Liver (tissue), 9 donors: ENCODE measurements around the gene ISCA2. TPM values are rescaled to one million over a fixed set of nuclear protein-coding genes. Genes with fewer than 3 reads are reported as not detected.

Experiments used
- DNase-seq: peaks from one replicate; pipeline ENCODE4 v3.0.0-alpha.2; 2017; ENCODE audit warnings: low spot score
- H3K27ac ChIP-seq, 2 donors: one replicate each; pipeline ENCODE4 v1.7.0; 2013; ENCODE audit warnings: inconsistent platforms in 2 of 2, low read length in 2 of 2, control low read depth in 1 of 2, low read depth in 1 of 2, mild to moderate bottlenecking in 1 of 2
- H3K27me3 ChIP-seq, 4 donors: one replicate each; pipeline versions ENCODE4 v1.6.1 to v1.7.0; 2013; ENCODE audit warnings: low read length in 3 of 4, inconsistent platforms in 1 of 4, mild to moderate bottlenecking in 1 of 4, moderate library complexity in 1 of 4; ENCODE audit not compliant: control insufficient read depth in 4 of 4, insufficient read depth in 4 of 4
- H3K36me3 ChIP-seq, 4 donors: one replicate each; pipeline versions ENCODE4 v1.6.1 to v1.7.0; 2013; ENCODE audit warnings: low read length in 3 of 4, mild to moderate bottlenecking in 3 of 4, low read depth in 1 of 4, moderate library complexity in 1 of 4; ENCODE audit not compliant: control insufficient read depth in 4 of 4, insufficient read depth in 3 of 4
- H3K4me1 ChIP-seq, 4 donors: one replicate each; pipeline versions ENCODE4 v1.6.1 to v1.7.0; 2013; ENCODE audit warnings: low read length in 3 of 4, mild to moderate bottlenecking in 3 of 4, moderate library complexity in 1 of 4; ENCODE audit not compliant: control insufficient read depth in 4 of 4, insufficient read depth in 4 of 4
- H3K4me3 ChIP-seq, 3 donors: one replicate each; pipeline versions ENCODE4 v1.6.1 to v1.7.0; 2013; ENCODE audit warnings: low read length in 3 of 3, control low read depth in 1 of 3, low read depth in 1 of 3, mild to moderate bottlenecking in 1 of 3
- H3K9ac ChIP-seq, 2 donors: one replicate each; pipeline ENCODE4 v1.7.0; 2013; ENCODE audit warnings: low read length in 2 of 2, mild to moderate bottlenecking in 2 of 2, moderate library complexity in 2 of 2, control low read depth in 1 of 2, low read depth in 1 of 2
- H3K9me3 ChIP-seq, 4 donors: one replicate each; pipeline versions ENCODE4 v1.6.1 to v1.7.0; 2013; ENCODE audit warnings: low read length in 3 of 4; ENCODE audit not compliant: control insufficient read depth in 4 of 4
- ATF3 ChIP-seq: IDR thresholded peaks from 2 replicates; pipeline ENCODE4 v1.6.1; 2016; ENCODE audit warnings: antibody characterized with exemption
- FOXA1 ChIP-seq: IDR thresholded peaks from 2 replicates; pipeline ENCODE4 v1.6.1; 2016; ENCODE audit warnings: antibody characterized with exemption
- HNF4A ChIP-seq, 2 donors: conservative IDR thresholded peaks; 2 replicates each; pipeline ENCODE4 v1.6.1; 2016; ENCODE audit warnings: antibody characterized with exemption in 2 of 2, mild to moderate bottlenecking in 2 of 2
- HNF4G ChIP-seq: IDR thresholded peaks from 2 replicates; pipeline ENCODE4 v1.6.1; 2016; ENCODE audit warnings: antibody characterized with exemption
- NR2F2 ChIP-seq: IDR thresholded peaks from 2 replicates; pipeline ENCODE4 v1.6.1; 2016; ENCODE audit warnings: antibody characterized with exemption
- RXRA ChIP-seq, 2 donors: IDR thresholded peaks; 2 replicates each; pipeline ENCODE4 v1.6.1; 2017 to 2018; ENCODE audit warnings: antibody characterized with exemption in 2 of 2, mild to moderate bottlenecking in 1 of 2
- YY1 ChIP-seq: IDR thresholded peaks from 2 replicates; pipeline ENCODE4 v1.6.1; 2016; ENCODE audit warnings: antibody characterized with exemption, mild to moderate bottlenecking
- ZBTB33 ChIP-seq: IDR thresholded peaks from 2 replicates; pipeline ENCODE4 v1.6.1; 2016; ENCODE audit warnings: antibody characterized with exemption
- WGBS: extraction: QIAGEN DNeasy Blood & Tissue Kit; methylation state at CpG from one replicate; pipeline ENCODE4 v1.1.7; 2013; 5-methylcytosine and 5-hydroxymethylcytosine counted together
- polyA plus RNA-seq, 2 donors: library from polyadenylated mRNA; stranded (reverse) in 1 of 2; unstranded in 1 of 2; fragments of 200-250 nt in 1 of 2; fragments of >200 nt in 1 of 2; fragmentation: Nextera tagmentation in 1 of 2; extraction: Ambion mirVana in 1 of 2; gene quantifications; one replicate each; pipeline versions ENCODE4 v1.2.1 to v1.2.3, GENCODE V29; 2013 to 2015
- total RNA-seq, 2 donors: library from RNA; depleted of rRNA; stranded (reverse); fragments of >200 nt; gene quantifications; one replicate each; pipeline ENCODE4 v1.2.3, GENCODE V29; 2014
- TF ChIP-seq, protein P1 (sequence below): IDR thresholded peaks from 2 replicates; pipeline ENCODE4 v1.6.1; 2016; ENCODE audit warnings: antibody characterized with exemption
- donor health status: healthy.
- donor health status: healthy.
- donor health status: healthy.
- donor health status: healthy.
- donor health status: healthy.

ISCA2 gene
- total and polyA plus RNA-seq, 4 donors: 7.1 to 35.3 (median 15.8) TPM

DNA sequence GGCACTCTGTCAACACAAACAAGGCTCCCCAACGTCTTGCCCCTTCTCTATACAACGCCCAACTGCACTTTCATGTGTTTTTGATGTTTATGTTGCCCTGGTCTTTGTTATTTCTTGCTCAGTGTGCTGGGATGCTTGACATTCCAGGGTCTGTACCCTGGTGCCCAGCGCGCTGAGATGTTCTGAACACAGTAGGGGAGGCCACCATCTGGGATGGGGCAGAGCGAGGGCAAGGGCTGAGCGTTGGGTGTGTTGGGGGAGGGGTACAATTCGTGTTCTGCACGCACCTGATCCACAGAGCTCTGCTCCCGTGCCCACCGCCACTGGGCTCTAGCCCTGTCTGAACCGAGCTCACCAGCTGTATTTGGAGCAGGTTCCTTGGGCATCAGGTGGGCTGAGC lies 52.9 kb downstream of the ISCA2 start:
- 67% methylated on average over 11 of the region's 11 CpGs for WGBS
- H3K36me3 ChIP-seq: no peaks in the 10 kb centered on the region
- no peaks in the 10 kb centered on the region for H3K9me3 ChIP-seq
- no peaks in the 10 kb centered on the region for H3K27me3 ChIP-seq
- DNase-seq: no peak
- TF ChIP-seq ATF3: no peak
- no peak for TF ChIP-seq HNF4A (conservative IDR thresholded peaks at IDR 0.05)
- no peak for TF ChIP-seq ZBTB33
- no peak for TF ChIP-seq FOXA1
- no peak for TF ChIP-seq NR2F2
- TF ChIP-seq, protein P1, sequence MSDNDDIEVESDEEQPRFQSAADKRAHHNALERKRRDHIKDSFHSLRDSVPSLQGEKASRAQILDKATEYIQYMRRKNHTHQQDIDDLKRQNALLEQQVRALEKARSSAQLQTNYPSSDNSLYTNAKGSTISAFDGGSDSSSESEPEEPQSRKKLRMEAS: no peak
- TF ChIP-seq HNF4G: no peak
- TF ChIP-seq YY1: no peak
- TF ChIP-seq RXRA (IDR thresholded peaks at IDR 0.05): no peak
- H3K4me1 ChIP-seq: no peaks in the 10 kb centered on the region
- H3K9ac ChIP-seq: no peak overlapping the region
- no peak overlapping the region for H3K4me3 ChIP-seq
- H3K27ac ChIP-seq: no peak overlapping the region

Other genes starting within 250 kb of the ISCA2 start
- gene ABCD4, start 190.8 kb upstream of the ISCA2 start, total RNA-seq: 10 to 100 TPM; 24.7 to 33.6 TPM
- 10 to 100 TPM; 20.4 to 34.4 TPM for gene ABCD4, start 190.8 kb upstream of the ISCA2 start, polyA plus RNA-seq
- not detected for gene VRTN, start 145.3 kb upstream of the ISCA2 start, total RNA-seq
- not detected for gene VRTN, start 145.3 kb upstream of the ISCA2 start, polyA plus RNA-seq
- under 1 TPM in 1 of 2 donors, not detected in 1; 0.08 TPM for gene SYNDIG1L, start 67.6 kb upstream of the ISCA2 start, total RNA-seq
- not detected for gene SYNDIG1L, start 67.6 kb upstream of the ISCA2 start, polyA plus RNA-seq
- 100 to 1,000 TPM in 1 of 2 donors, 10 to 100 TPM in 1; 69.7 to 118 TPM for gene NPC2, start 460 bp upstream of the ISCA2 start, total RNA-seq
- 100 to 1,000 TPM in 1 of 2 donors, 10 to 100 TPM in 1; 91.5 to 133 TPM for gene NPC2, start 460 bp upstream of the ISCA2 start, polyA plus RNA-seq
- 1 to 10 TPM; 1.1 to 1.3 TPM for gene LTBP2, start 118.5 kb downstream of the ISCA2 start, total RNA-seq
- under 1 TPM; 0.24 to 0.69 TPM for gene LTBP2, start 118.5 kb downstream of the ISCA2 start, polyA plus RNA-seq
- 10 to 100 TPM; 18.2 to 26.6 TPM for gene AREL1, start 219.3 kb downstream of the ISCA2 start, total RNA-seq
- 1 to 10 TPM; 5.6 to 8.3 TPM for gene AREL1, start 219.3 kb downstream of the ISCA2 start, polyA plus RNA-seq
- gene FCF1, start 219.4 kb downstream of the ISCA2 start, total RNA-seq: 10 to 100 TPM; 14.6 to 15.3 TPM
- 10 to 100 TPM in 1 of 2 donors, 1 to 10 TPM in 1; 3.7 to 12.7 TPM for gene FCF1, start 219.4 kb downstream of the ISCA2 start, polyA plus RNA-seq